Activated CD8-positive, alpha-beta memory T cell treated with anti-CD3 and anti-CD28 coated beads for 1 hour (primary cell): ENCODE results near the gene RAB3A.
"Not testable (repeated sequence)": the region's sequence is repeated elsewhere in the genome, so short reads cannot be mapped to it uniquely, and the experiment has no call there.

Source experiments
- DNase-seq, 2 donors: peaks; one replicate each; pipeline ENCODE4 v3.0.0-alpha.2; 2020; ENCODE audit warnings: low read depth in 1 of 2; ENCODE audit errors: extremely low read depth in 1 of 2

RAB3A gene

DNA sequence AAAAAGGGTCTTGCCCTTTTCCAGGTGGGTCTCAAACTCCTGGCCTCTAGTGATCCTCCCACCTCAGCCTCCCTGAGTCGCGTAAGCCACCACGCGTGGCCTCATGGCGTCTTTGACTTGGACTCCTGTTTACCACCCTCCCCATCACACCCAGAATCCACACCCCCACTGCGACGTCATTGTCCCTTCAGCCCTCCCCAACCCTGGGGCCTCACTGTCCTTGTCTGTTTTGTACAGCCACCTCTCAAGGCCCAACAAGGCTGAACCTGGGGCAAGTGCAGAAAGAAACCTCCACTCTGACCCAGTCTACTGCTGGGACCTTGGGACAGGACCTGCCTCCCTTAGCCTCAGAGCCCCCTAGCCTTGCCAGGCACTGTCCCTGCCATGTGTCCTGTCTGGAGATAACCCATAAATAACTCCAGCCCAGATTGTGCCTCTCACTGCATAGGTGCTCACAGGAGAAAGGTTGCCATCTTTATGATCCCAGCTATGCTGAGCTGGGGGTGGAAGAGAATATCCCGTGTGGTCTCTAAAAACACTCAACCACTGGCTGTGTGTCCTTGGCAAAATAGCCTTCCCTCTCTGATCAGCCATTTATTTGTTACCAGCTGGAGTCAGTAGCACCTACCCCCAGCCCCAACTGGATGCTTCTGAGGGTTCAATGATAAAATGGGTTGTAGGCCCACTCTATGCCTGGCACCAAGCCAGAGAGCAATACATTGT, 32.1 kb downstream of the RAB3A start:
- no peak for DNase-seq

DNA sequence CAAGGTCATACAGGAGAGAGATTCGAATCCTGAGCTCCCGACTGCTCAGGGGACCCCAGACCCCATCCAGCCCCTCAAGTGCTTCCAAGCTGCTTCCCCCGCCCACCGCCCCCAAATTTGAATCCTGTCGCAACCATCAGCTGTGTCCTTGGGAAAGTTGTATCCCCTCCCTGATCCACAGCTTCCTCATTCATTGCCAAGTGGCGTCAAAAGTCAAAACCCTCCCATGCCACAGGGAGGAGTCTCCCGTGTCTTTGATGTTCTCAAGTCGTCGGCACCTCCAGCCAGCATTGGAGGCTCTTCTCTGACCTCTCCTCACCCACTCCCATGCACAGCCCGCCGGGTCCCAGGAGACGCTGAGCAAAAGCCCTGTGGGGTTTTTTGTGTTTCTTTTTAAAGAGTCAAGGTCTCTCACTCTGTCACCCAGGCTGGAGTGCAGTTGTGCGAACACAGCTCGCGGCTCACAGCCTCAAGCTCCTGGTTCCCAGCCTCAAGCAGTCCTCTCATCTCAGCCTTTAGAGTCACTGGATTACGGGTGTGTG, 33.1 kb downstream of the RAB3A start:
- no peak for DNase-seq

DNA sequence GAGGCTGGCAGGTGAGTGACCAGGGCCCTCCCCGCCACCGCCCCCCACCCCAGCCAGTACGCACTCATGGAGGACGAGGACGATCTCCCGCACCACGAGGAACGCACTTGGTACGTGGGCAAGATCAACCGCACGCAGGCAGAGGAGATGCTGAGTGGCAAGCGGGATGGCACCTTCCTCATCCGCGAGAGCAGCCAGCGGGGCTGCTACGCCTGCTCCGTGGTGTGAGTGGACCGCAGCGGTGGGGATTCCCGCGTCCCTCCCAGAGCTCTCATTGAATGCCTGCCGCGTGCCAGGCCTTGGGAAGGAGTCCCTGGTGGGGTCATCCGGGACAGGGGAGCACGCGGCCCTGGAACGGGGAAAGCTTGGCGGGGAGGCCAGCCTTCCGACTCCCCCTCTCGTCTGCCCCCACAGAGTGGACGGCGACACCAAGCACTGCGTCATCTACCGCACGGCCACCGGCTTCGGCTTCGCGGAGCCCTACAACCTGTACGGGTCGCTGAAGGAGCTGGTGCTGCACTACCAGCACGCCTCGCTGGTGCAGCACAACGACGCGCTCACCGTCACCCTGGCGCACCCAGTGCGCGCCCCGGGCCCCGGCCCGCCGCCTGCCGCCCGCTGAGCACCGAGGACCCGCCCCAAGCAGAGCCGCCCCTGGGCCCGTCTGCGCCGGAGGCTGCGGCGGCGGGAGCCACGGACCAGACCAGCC, 35.0 kb downstream of the RAB3A start:
- DNase-seq: no peak

DNA sequence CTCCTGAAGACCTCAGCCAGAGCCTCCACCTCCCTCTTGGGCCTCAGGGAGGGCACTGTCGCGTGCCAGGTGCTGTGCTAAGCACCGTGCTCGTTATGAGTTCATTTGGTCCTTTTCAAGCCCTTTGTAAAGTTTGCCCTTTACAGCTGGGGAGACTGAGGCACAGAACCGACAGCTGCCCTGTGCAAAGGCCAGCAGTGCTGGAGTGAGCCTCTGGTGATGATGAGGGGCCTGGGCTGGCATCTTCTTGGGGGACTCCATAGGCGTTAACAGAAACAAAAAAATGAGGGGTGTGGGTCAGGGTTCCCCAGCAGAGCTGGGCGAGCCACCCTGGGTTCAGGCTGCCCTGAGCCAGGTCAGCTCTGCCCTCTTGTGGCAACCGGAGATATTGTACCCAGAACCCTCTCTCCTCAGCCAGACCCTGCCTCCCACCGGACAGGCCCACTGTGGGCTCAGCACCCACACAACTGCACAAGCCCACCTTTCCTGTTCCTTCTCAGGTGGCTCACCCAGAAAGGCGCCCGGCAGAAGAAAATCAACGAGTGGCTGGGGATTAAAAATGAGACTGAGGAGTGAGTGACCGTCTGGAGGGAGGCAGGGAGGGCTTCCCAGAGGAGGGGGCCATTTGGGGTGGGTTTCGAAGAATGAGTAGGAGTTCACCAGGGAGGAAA, 35.7 kb downstream of the RAB3A start:
- no peak for DNase-seq

DNA sequence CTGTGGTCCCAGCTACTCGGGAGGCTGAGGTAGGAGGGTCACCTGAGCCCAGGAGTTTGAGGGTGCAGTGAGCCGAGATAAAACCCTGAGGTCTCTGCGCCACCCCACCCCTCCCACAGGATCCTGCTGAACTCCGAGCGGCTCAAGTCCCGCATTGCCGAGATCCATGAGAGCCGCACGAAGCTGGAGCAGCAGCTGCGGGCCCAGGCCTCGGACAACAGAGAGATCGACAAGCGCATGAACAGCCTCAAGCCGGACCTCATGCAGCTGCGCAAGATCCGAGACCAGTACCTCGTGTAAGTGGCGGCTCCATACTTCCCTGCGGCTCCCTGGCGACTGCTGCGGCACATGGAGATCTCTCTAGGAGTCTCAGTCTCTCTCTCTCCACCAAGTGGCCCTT, 36.8 kb downstream of the RAB3A start:
- DNase-seq: no peak

DNA sequence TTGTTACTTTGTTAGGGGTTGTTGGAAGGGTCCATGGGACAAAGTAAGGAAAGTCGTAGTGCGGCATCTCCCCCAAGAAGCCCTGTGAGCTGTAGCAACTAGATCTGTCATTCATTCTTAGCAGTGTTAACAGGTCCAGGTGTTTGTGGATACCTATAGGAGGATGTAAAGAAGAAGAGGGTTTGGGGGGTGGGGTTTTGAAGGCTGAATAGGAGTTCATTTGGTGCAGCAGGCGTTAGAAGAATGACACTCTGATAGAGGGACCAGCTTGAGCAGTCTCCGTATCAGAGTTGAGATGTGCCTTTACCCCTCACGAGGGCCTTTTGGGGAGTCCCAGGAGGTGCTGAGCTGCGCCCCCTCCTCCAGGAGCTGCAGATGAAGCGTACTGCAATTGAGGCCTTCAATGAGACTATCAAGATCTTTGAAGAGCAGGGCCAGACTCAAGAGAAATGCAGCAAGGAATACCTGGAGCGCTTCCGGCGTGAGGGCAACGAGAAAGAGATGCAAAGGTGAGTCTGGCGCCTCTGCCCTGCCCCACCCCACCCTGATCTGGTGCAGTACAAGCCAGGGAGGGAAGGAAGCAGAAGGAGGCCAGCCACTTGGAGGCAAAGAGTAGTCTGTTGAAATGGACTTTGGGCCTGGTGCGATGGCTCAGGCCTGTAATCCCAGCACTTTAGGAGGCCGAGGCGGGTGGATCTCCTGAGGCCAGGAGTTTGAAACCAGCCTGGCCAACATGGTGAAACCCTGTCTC, 37.9 kb downstream of the RAB3A start:
- no peak for DNase-seq

DNA sequence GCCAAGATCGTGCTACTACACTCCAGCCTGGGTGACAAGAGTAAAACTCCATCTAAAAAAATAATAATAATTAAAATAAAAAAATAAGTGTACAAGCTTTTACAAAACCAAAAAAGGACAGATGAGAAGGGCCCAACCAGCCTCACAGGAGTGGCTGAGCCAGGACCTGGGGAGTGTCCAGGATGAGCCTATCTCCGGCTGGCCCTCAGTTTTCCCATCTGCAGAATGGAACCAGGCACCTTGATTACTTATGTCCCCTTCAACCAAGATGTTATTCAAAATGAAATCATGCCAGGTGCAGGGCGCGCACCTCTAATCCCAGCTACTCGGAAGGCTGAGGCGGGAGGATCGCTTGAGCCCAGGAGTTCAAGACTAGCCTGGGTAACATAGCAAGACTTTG, 39.8 kb downstream of the RAB3A start:
- no peak for DNase-seq

DNA sequence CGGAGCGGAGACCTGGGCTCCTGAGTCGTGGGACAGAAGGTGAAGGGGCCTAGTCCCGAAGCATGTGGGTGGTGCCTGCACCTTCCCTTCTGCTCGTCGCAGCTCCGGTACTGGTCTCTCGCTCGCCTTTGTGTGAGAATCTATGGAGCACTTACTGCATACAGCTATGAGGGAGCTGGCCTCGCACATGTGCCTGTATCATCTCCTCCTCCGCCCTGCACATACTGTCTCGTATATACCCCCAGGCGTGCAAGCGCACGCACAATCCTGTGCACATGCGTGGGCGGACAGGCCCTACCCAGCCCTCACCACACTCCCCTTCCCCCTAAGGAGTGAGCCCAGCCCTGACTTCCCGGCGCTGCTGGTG, 42.2 kb downstream of the RAB3A start:
- DNase-seq: no peak

DNA sequence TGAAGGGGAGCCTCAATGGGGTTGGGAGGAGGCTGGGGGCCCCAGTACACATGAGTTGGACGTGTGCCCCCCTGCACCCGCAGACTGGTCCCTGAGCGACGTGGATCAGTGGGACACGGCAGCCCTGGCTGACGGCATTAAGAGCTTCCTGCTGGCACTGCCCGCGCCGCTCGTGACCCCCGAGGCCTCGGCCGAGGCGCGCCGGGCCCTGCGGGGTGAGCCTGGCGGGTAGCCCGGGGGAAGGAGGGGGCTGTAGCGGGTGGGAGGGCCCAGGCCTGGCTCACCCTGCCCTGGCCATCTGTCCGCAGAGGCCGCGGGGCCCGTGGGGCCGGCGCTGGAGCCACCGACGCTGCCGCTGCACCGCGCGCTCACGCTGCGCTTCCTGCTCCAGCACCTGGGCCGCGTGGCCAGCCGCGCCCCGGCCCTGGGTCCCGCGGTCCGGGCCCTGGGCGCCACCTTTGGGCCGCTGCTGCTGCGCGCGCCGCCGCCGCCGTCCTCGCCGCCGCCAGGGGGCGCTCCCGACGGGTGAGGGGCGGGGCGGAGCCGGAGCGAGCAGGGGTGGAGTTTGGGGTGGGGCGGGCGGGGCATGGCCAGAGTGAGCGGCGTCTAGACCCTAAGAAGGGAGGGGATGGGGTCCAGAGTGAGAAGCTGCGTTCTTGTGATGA, 42.7 kb downstream of the RAB3A start:
- DNase-seq: peak in 1 of 2 donors; percentile 80

DNA sequence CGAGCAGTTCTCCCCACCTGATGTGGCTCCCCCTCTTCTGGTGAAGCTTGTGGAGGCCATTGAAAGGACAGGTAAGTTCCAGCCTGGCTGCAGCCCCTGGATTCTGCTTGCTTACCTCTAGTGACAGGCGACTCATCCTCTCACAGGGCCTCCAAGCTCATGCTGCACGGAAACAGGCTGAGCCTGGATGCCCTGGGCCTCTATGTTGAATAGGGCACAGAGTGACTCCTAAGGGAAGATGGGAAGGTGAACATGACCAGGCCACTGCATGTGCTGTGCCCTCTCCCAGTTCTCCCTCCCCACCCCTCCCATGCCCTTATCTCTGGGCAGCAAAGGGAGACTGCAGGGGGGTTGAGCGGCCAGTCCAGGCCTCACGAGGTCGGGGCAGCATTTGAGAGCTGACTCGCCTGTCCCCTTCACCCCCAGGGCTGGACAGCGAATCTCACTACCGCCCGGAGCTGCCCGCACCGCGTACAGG, 43.3 kb downstream of the RAB3A start:
- no peak for DNase-seq

DNA sequence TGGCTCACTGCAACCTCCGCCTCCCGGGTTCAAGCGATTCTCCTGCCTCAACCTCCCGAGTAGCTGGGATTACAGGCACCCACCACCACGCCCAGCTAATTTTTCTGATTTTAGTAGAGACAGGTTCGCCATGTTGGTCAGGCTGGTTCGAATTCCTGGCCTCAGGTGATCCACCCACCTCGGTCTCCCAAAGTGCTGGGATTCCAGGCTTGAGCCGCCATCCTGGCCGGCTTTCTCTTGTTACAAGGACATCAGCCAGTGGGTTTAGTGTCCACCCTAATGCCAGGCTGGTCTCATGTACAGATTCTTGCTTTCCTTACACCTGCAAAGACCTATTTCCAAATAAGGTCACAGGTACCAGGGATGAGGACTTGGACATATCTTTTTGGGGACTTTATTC, 44.0 kb downstream of the RAB3A start:
- DNase-seq: no peak

DNA sequence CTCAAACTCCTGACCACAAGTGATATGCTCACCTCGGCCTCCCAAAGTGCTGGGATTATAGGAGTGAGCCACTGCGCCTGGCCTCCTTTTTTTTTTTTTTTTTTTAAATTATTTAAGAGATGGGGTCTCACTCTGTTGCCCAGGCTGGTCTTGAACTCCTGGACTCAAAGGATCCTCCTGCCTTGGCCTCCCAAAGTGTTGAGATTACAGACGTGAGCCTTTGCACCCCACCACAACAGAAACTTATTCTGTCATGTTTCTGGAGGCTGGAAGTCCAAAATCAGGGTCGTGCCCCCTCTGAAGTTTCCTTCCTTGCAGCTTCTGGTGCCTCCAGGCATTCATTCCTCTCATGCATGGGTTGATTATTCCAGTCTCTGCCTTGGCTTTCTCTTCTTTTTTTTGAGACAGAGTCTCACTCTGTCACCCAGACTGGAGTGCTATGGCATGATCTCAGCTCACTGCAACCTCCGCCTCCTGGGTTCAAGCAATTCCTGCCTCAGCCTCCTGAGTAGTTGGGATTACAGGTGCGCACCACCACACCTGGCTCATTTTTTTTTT, 44.7 kb downstream of the RAB3A start:
- DNase-seq: not testable (repeated sequence)

DNA sequence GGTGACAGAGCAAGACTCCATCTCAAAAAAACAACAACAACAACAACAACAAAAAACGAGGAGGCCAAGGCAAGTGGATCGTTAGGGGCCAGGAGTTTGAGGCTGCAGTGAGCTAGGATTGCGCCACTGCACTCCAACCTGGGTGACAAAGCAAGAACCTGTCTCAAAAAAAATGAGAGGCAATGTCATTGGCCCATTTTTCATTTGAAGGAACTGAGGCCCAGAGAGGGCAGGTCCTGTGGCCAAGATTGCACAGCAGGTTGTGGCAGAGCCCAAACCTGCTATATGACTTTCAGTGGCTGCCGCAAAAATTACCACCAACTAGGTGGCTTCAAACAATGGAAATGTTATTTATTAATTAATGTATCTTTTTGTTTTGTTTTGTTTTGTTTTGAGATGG, 45.4 kb downstream of the RAB3A start:
- no peak for DNase-seq

DNA sequence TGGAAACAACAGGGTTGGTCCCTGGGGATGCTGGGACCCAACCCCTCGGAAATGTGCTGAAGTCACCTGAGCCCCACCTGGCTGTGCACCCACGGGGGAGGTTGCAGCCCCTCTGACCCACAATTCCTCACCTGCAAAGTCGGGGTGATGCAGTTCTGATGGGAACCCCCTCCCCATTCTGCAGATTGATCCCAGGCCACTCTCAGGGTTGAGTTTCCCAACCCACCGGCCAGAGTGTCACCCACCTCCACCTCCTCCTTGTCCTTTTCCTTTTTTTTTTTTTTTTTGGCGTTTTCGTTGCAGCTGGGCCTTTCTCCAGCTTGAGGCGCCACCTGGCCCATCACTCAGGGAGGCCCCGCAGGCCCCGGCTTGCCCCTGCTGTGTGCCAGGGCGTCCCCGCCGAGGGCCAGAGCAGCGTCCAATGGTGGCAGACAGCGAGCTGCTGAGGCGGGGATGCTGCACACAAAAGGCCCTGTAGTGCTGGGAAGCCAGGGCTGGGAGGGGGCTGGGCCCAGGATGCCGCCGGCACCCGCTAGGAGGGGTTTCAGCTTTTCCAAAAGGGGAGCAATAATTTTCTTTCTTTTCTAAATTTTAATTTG, 46.3 kb downstream of the RAB3A start:
- DNase-seq: no peak

DNA sequence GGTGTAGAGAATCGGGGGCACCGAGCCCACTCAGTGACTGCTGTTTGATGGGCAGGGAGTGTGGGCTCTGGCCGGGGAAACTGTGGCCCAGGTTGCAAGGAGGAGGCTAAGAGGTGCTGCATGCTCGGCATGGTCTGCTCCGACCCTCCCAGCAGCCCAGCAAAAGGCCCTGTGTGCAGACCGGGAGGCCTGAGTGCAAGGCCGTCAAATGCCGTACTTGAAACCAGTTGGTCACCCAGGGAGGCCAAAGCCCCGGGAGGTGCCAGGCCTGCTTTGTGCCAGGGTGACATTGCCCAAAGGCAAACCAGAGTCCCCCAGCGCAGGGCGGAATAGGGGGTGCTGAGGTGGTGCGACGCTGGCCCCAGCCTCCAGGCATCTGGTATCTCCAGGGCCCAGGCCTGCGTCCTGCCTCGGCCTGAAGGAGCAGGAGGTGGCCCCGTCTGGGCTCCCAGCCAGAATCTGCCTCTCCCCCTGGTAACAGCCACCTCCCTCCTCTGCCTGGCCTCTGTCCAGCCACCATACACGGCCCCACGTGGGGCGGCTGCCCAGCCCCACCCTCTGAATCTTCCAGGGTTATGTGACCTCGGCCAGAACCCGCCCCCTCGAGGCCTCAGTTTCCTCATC, 46.9 kb downstream of the RAB3A start:
- no peak for DNase-seq

DNA sequence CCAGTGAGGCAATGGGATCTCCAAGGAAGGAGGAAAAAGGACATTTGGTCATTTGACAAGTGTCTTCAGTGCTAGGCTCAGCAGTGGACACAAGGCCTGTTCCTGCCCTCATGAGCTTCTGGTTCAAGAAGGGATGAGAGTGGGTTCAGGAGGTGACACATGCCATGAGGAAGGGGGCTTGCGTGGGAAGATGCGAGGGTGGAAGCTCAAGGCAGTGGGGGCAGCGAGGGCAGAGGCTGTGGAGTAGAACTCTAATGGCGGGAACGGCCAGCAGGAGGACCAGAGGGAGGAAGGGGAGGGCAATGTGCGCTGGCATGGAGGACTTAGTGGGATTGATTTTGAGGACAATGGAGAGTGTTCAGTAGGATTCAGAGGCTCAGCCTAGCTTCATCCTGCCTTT, 47.6 kb downstream of the RAB3A start:
- no peak for DNase-seq

DNA sequence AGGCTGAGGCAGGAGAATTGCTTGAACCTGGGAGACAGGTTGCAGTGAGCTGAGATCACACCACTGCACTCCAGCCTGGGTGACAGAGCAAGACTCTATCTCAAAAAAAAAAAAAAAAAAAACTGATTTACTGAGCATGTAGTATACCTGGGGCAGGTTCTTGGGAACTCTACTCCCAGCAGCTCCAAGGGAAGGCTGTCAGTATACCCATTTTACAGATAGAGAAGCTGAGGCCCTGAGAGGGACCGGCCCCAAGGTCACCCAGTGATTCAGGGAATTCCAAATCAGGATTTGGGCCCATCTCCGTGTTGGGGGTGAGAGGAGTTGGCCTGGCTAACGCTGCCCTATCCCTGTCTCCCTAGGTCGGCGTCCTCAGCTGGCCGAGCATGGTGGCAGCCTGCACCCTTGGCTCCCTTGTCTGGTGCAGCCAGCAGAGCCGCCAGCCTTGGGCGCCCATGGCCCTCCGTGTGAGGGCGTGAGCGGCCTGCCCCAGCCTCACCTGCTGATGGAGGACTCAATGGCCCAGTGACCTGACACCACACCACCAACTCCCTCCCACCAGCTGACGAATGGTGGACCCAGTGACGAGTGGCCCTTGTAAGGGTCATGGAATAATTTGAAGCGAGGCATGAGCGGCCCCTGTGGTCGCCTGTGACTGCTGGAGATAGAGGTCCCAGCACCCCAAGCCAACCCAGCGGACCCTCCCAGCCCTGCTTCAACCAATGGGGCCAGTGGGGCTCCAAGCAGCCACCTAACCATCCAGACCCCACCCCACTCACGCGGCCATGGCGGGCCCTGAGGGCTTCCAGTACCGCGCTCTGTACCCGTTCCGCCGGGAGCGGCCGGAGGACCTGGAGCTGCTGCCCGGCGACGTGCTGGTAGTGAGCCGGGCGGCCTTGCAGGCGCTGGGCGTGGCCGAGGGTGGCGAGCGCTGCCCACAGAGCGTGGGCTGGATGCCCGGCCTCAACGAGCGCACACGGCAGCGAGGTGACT, 48.5 kb downstream of the RAB3A start:
- no peak for DNase-seq

DNA sequence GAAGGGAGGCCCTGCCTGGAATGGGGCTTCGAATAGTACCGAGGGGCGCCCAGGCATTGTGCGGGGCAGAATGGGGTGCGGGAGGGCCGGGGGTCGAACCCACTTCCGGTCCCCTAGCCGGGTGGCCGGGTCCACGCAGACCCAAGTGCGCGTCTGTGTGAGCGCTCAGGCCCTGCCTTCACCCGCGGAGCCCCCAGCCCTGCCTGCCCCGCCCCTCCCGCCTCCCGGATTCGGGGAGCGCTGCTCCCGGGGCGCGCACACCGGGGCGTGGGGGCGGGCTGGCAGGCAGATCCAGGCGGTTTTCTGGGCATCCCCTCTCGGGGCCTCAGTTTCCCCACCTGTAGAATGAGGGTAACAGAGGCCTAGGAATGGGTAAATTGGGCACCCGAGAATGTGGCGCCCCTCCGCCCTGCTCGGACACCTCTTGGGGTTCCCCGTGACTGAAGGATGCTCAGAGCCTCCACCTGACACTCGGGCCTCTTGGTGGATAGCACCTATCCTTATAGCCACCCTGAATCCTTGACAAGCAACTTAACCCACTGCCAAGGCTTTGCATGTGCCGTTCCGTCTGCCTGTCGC, 50.2 kb downstream of the RAB3A start:
- peak in 1 of 2 donors; percentile 19 for DNase-seq
